HepG2 (cell line): Measurements from ENCODE around the gene ADCY5. TPM values are rescaled to one million over a fixed set of nuclear protein-coding genes. Genes with fewer than 3 reads are reported as not detected.

Source experiments
- ATAC-seq: fragments of 200-7000 bp; cut with Tn5 transposase; 3 replicates; pipeline ENCODE4 v1.9.1; 2020; ENCODE audit warnings: mild to moderate bottlenecking, moderate library complexity
- BruUV-seq: library from RNA; stranded (reverse); fragments of 400-500 nt; replicated peaks from 2 replicates; lab custom pipeline; 2021; lab: Mats Ljungman, UMichigan
- CTCF ChIA-PET: fragments of 300-600 bp; formaldehyde crosslinking; extraction: SDS; loops from one replicate; lab custom pipeline; 2021; ENCODE audit warnings: low total read pairs, inconsistent platforms, low intra/inter-chr PET ratio; lab: Yijun Ruan, JAX
- POLR2A ChIA-PET: fragments of 350-600 bp; sonication (Branson Sonifier 250); formaldehyde crosslinking; loops from one replicate; lab custom pipeline; 2020; ENCODE audit warnings: antibody characterized with exemption, inconsistent platforms; lab: Yijun Ruan, JAX
- DNase-seq: peaks from one replicate; pipeline ENCODE4 v3.0.0-alpha.2; 2015; ENCODE audit warnings: low spot score
- FAIRE-seq: peaks from 3 replicates; lab custom pipeline; 2011; peaks lifted over from hg19 to GRCh38; lab: Jason Lieb, UNC
- H2AFZ ChIP-seq: one replicate; pipeline ENCODE4 v1.6.1; 2011; ENCODE audit warnings: low read length, inconsistent platforms
- H3K27ac ChIP-seq: fragments of 300-600 bp; 3 replicates; pipeline ENCODE4 v1.8.0; 2011; ENCODE audit warnings: mixed run types, mild to moderate bottlenecking, mixed read lengths, low read length, inconsistent platforms; ENCODE audit not compliant: insufficient read depth; ENCODE audit errors: extremely low read length
- H3K27me3 ChIP-seq, 2 experiments: fragments of 200-600 bp in 1 of 2; 2 replicates in 1 of 2; 3 replicates in 1 of 2; pipeline versions ENCODE4 v1.6.0 to v1.8.0; 2011; ENCODE audit warnings: low read length in 2 of 2, mild to moderate bottlenecking in 2 of 2, moderate library complexity in 2 of 2, inconsistent platforms in 1 of 2; ENCODE audit not compliant: insufficient read depth in 2 of 2, control insufficient read depth in 1 of 2
- H3K36me3 ChIP-seq, 2 experiments: fragments of 200-600 bp in 1 of 2; replicated peaks in 1 of 2; 2 replicates in 1 of 2; 3 replicates in 1 of 2; pipeline versions ENCODE4 v1.5.1 to v1.8.0; 2011; ENCODE audit warnings: low read length in 2 of 2, inconsistent platforms in 1 of 2; ENCODE audit not compliant: insufficient read depth in 2 of 2, control insufficient read depth in 1 of 2
- H3K4me1 ChIP-seq: 2 replicates; pipeline ENCODE4 v1.5.1; 2012; ENCODE audit warnings: low read length, inconsistent platforms; ENCODE audit not compliant: insufficient read depth
- H3K4me2 ChIP-seq: 2 replicates; pipeline ENCODE4 v1.6.0; 2011; ENCODE audit warnings: low read depth, low read length, inconsistent platforms
- H3K4me3 ChIP-seq, 3 experiments: fragments of 200-600 bp in 1 of 3; sonication (generic), shearing (Covaris generic) in 1 of 3; replicated peaks in 1 of 3; 2 replicates each; pipeline ENCODE4 v1.5.1; 2011 to 2016; ENCODE audit warnings: low read length in 3 of 3, inconsistent platforms in 2 of 3, low read depth in 2 of 3, mild to moderate bottlenecking in 2 of 3, control low read depth in 1 of 3, mixed read lengths in 1 of 3; ENCODE audit not compliant: insufficient read depth in 1 of 3
- H3K79me2 ChIP-seq: one replicate; pipeline ENCODE4 v1.6.1; 2011; ENCODE audit warnings: low read length, inconsistent platforms; ENCODE audit not compliant: insufficient read depth
- H3K9ac ChIP-seq: 2 replicates; pipeline ENCODE4 v1.6.0; 2011; ENCODE audit warnings: mild to moderate bottlenecking, low read depth, low read length, inconsistent platforms; ENCODE audit not compliant: insufficient read depth
- H3K9me3 ChIP-seq: 2 replicates; pipeline ENCODE4 v1.5.1; 2012; ENCODE audit warnings: mild to moderate bottlenecking, low read length
- H4K20me1 ChIP-seq: 2 replicates; pipeline ENCODE4 v1.6.0; 2011; ENCODE audit warnings: inconsistent platforms, mild to moderate bottlenecking, low read length, moderate library complexity; ENCODE audit not compliant: insufficient read depth
- CBX5 ChIP-seq: sonication (generic); formaldehyde crosslinking; IDR thresholded peaks from 2 replicates; pipeline ENCODE4 v1.4.0; 2020; ENCODE audit warnings: missing genetic modification reagents, borderline replicate concordance
- CENPX ChIP-seq: sonication (generic); formaldehyde crosslinking; IDR thresholded peaks from 2 replicates; pipeline ENCODE4 v1.9.0; 2021; ENCODE audit warnings: mild to moderate bottlenecking, missing genetic modification reagents, moderate library complexity
- GATAD1 ChIP-seq: IDR thresholded peaks from 2 replicates; pipeline ENCODE4 v1.6.1; 2016; ENCODE audit warnings: missing genetic modification reagents, missing compliant biosample characterization
- JUND ChIP-seq: sonication (generic); formaldehyde crosslinking; IDR thresholded peaks from 2 replicates; pipeline ENCODE4 v1.8.0; 2022; ENCODE audit warnings: mild to moderate bottlenecking, missing genetic modification reagents
- KAT7 ChIP-seq: IDR thresholded peaks from 2 replicates; pipeline ENCODE4 v1.6.1; 2018; ENCODE audit warnings: borderline replicate concordance, missing compliant biosample characterization
- KDM4B ChIP-seq: sonication (generic); formaldehyde crosslinking; IDR thresholded peaks from 2 replicates; pipeline ENCODE4 v1.4.0; 2020; ENCODE audit warnings: missing genetic modification reagents
- NR1H2 ChIP-seq: sonication (generic); formaldehyde crosslinking; IDR thresholded peaks from 2 replicates; pipeline ENCODE4 v1.8.1; 2022; ENCODE audit warnings: low read depth, missing genetic modification reagents, borderline replicate concordance
- SP2 ChIP-seq: sonication (generic); formaldehyde crosslinking; IDR thresholded peaks from 2 replicates; pipeline ENCODE4 v1.5.1; 2020; ENCODE audit warnings: mild to moderate bottlenecking, missing genetic modification reagents
- TBX2 ChIP-seq: sonication (generic); formaldehyde crosslinking; IDR thresholded peaks from 2 replicates; pipeline ENCODE4 v1.5.0; 2020; ENCODE audit warnings: missing genetic modification reagents, mild to moderate bottlenecking, borderline replicate concordance
- ZBTB46 ChIP-seq: sonication (generic); formaldehyde crosslinking; IDR thresholded peaks from 2 replicates; pipeline ENCODE4 v1.4.0; 2020; ENCODE audit warnings: mild to moderate bottlenecking, missing genetic modification reagents, borderline replicate concordance
- ZBTB7B ChIP-seq: sonication (generic); formaldehyde crosslinking; IDR thresholded peaks from 2 replicates; pipeline ENCODE4 v1.4.0; 2020; ENCODE audit warnings: missing genetic modification reagents
- ZNF652 ChIP-seq: IDR thresholded peaks from 2 replicates; pipeline ENCODE4 v1.6.1; 2016; ENCODE audit warnings: low read depth, borderline replicate concordance
- WGBS: methylation state at CpG from one replicate; pipeline ENCODE4 v1.1.6; 2017; ENCODE audit warnings: low lambda C conversion rate; 5-methylcytosine and 5-hydroxymethylcytosine counted together
- in situ Hi-C: cut with HindIII; loops from 2 replicates; pipeline ENCODE4 v1.10.0; 2017; ENCODE audit warnings: low pct_unique_long_range_greater_than_20kb; ENCODE audit not compliant: extremely low pct_ligation_motif_present
- intact Hi-C: fragments of 100-400 bp; cut with micrococcal nuclease; formaldehyde crosslinking; loops from one replicate; pipeline ENCODE4 v1.10.0; 2022; ENCODE audit not compliant: unreplicated experiment
- polyA plus RNA-seq, 8 experiments: library from polyadenylated mRNA; depleted of rRNA in 3 of 8; stranded (reverse) in 7 of 8; unstranded in 1 of 8; fragments of >200 nt; fragmentation: Illumina TruSeq in 4 of 8; extraction: Trizol in 4 of 8; gene quantifications; 2 replicates each; pipeline versions ENCODE4 v1.2.1 to v1.2.3, GENCODE V29; 2011 to 2016; ENCODE audit warnings: low read depth in 4 of 8, missing spikeins in 1 of 8, mixed read lengths in 1 of 8; ENCODE audit not compliant: insufficient read depth in 1 of 8
- total RNA-seq, 5 experiments: library from RNA; depleted of rRNA; stranded (reverse); fragments of >200 nt; fragmentation: Illumina TruSeq; extraction: Trizol; gene quantifications; 2 replicates each; pipeline ENCODE4 v1.2.3, GENCODE V29; 2016; ENCODE audit warnings: low read depth in 1 of 5

The ADCY5 gene
- total and polyA plus RNA-seq, 2 of the 13 experiments (the other 11 are each of a cell fraction or from before 2014, with no cell fraction given): not detected

- peaks cover 7 to 54% of the 10 kb centered on the region in 2 experiments; a peak in 4 of 5 replicates for H3K27me3 ChIP-seq
- BruUV-seq: no TSS peak
- H3K9me3 ChIP-seq: no peaks in the 10 kb centered on the region
- H3K36me3 ChIP-seq: no peaks in the 10 kb centered on the region
- no peak overlapping the region for H2AFZ ChIP-seq
- ATAC-seq: no peak
- no peaks in the 10 kb centered on the region for H3K4me1 ChIP-seq
- no peak overlapping the region for H3K9ac ChIP-seq
- in situ Hi-C loops (no loop called here), intact Hi-C loops (no loop called here)
- POLR2A ChIA-PET: no interaction called here
- H3K79me2 ChIP-seq: no peaks in the 10 kb centered on the region
- no peak overlapping the region for H3K4me2 ChIP-seq
- no peak for TF ChIP-seq ZBTB46 (CRISPR knock-in tag)
- no peak for TF ChIP-seq CENPX
- no peak for TF ChIP-seq GATAD1
- no peak for TF ChIP-seq NR1H2 (CRISPR knock-in tag)
- no peak for TF ChIP-seq SP2 (CRISPR knock-in tag)
- TF ChIP-seq TBX2 (CRISPR knock-in tag): no peak
- no peak for TF ChIP-seq ZBTB7B (CRISPR knock-in tag)
- TF ChIP-seq ZNF652 (CRISPR knock-in tag): no peak
- TF ChIP-seq CBX5 (CRISPR knock-in tag): no peak
- TF ChIP-seq KDM4B (CRISPR knock-in tag): no peak
- no peak for TF ChIP-seq KAT7
- no peak for TF ChIP-seq JUND
- CTCF ChIA-PET: no interaction called here
- DNase-seq: no peak
- 6% methylated on average over 8 of the region's 12 CpGs for WGBS
- FAIRE-seq: no peak
- no peaks in the 10 kb centered on the region for H4K20me1 ChIP-seq
- H3K4me3 ChIP-seq: no peak overlapping the region
- no peak overlapping the region for H3K27ac ChIP-seq
These were observed 100.3 kb downstream of the ADCY5 start for GRCh38 chr3:123348471-123349200.
